ENCODE data around the gene DIAPH2.

- TF ChIP-seq CTCF (IDR thresholded peaks at IDR 0.05) (no peak), POLR2AphosphoS5 (IDR thresholded peaks at IDR 0.05) (no peak)
These were observed 631.3 kb downstream of the DIAPH2 start for GRCh38 chrX:97315939-97316338.

All from esophagus muscularis mucosa (tissue), 3 donors.